ENCODE data around the gene REEP3.

DNA sequence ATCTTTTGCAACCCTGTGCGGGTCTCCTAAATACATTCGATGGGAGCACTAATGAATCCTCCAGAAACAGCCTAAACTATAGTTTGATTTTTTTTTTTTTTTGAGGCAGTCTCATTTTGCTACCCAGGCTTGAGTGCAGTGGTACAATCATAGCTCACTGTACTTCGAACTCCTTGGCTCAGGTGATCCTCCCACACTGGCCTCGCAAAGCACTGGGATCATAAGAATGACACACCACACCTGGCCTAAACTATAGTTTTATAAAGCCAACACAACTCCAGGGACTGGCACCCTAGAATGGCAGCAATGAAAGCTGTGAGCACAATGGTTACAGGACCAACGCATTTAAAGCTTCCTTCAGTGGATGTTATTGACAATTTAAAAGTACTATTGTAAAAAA lies 41.0 kb upstream of the REEP3 start:
- TF ChIP-seq EZH2phosphoT487 (IDR thresholded peaks at IDR 0.05; ENCODE audit: insufficient read depth, low read depth): no peak
- no peak for TF ChIP-seq EZH2 (IDR thresholded peaks at IDR 0.05; ENCODE audit: insufficient read depth, poor library complexity, severe bottlenecking)
